Mesenchymal stem cell (in vitro differentiated cells and primary cell): ENCODE measurements around the gene EXOSC7.

Experiments used
- DNase-seq: peaks from one replicate; pipeline ENCODE4 v3.0.0-alpha.2; 2013
- H2AFZ ChIP-seq: one replicate; pipeline ENCODE4 v1.6.1; 2013; ENCODE audit warnings: low read depth, mild to moderate bottlenecking, control low read depth, inconsistent platforms, low read length, moderate library complexity
- H2AK5ac ChIP-seq: 2 replicates; pipeline ENCODE4 v1.6.1; 2013; ENCODE audit warnings: low read length, moderate library complexity, mild to moderate bottlenecking, inconsistent platforms; ENCODE audit not compliant: severe bottlenecking
- H2BK120ac ChIP-seq: one replicate; pipeline ENCODE4 v1.6.1; 2013; ENCODE audit warnings: low read depth, mild to moderate bottlenecking, inconsistent platforms, low read length, moderate library complexity
- H2BK12ac ChIP-seq, 2 experiments: one replicate each; pipeline ENCODE4 v1.6.1; 2013; ENCODE audit warnings: inconsistent platforms in 2 of 2, low read length in 2 of 2, mild to moderate bottlenecking in 2 of 2, moderate library complexity in 2 of 2, control low read depth in 1 of 2
- H2BK15ac ChIP-seq: one replicate; pipeline ENCODE4 v1.6.1; 2013; ENCODE audit warnings: mild to moderate bottlenecking, low read depth, inconsistent platforms; ENCODE audit not compliant: poor library complexity, severe bottlenecking
- H2BK5ac ChIP-seq: 2 replicates; pipeline ENCODE4 v1.6.1; 2013; ENCODE audit warnings: low read depth, mild to moderate bottlenecking, low read length, control low read depth, inconsistent platforms; ENCODE audit not compliant: poor library complexity, severe bottlenecking
- H3K14ac ChIP-seq, 2 experiments: one replicate each; pipeline ENCODE4 v1.6.1; 2013; ENCODE audit warnings: inconsistent platforms in 2 of 2, low read length in 2 of 2, control low read depth in 1 of 2, mild to moderate bottlenecking in 1 of 2, moderate library complexity in 1 of 2
- H3K18ac ChIP-seq, 2 experiments: one replicate each; pipeline ENCODE4 v1.6.1; 2013; ENCODE audit warnings: inconsistent platforms in 2 of 2, low read length in 2 of 2, control low read depth in 1 of 2, low read depth in 1 of 2, mild to moderate bottlenecking in 1 of 2
- H3K23ac ChIP-seq, 2 experiments: one replicate each; pipeline ENCODE4 v1.6.1; 2013; ENCODE audit warnings: inconsistent platforms in 2 of 2, low read length in 2 of 2, mild to moderate bottlenecking in 2 of 2, moderate library complexity in 2 of 2, control low read depth in 1 of 2
- H3K27ac ChIP-seq: 2 replicates; pipeline ENCODE4 v1.5.1; 2013; ENCODE audit warnings: mild to moderate bottlenecking, moderate library complexity, low read length, control low read depth, inconsistent platforms; ENCODE audit not compliant: poor library complexity, severe bottlenecking
- H3K27me3 ChIP-seq, 2 experiments: 2 replicates each; pipeline versions ENCODE4 v1.6.1 to v1.7.0; 2013; ENCODE audit warnings: low read length in 2 of 2, mild to moderate bottlenecking in 2 of 2, moderate library complexity in 2 of 2, control low read depth in 1 of 2, inconsistent platforms in 1 of 2; ENCODE audit not compliant: control insufficient read depth in 1 of 2, insufficient read depth in 1 of 2
- H3K36me3 ChIP-seq, 2 experiments: 2 replicates each; pipeline versions ENCODE4 v1.6.1 to v1.7.0; 2013; ENCODE audit warnings: low read length in 2 of 2, control low read depth in 1 of 2, inconsistent platforms in 1 of 2, low read depth in 1 of 2, mild to moderate bottlenecking in 1 of 2; ENCODE audit not compliant: insufficient read depth in 2 of 2, control insufficient read depth in 1 of 2
- H3K4ac ChIP-seq, 2 experiments: one replicate each; pipeline ENCODE4 v1.6.1; 2013; ENCODE audit warnings: inconsistent platforms in 2 of 2, low read length in 2 of 2, mild to moderate bottlenecking in 2 of 2, moderate library complexity in 2 of 2, control low read depth in 1 of 2, low read depth in 1 of 2
- H3K4me1 ChIP-seq: 2 replicates; pipeline ENCODE4 v1.6.1; 2013; ENCODE audit warnings: low read depth, low read length, control low read depth; ENCODE audit not compliant: control insufficient read depth, insufficient read depth
- H3K4me2 ChIP-seq: 2 replicates; pipeline ENCODE4 v1.6.1; 2013; ENCODE audit warnings: low read length, mild to moderate bottlenecking, inconsistent platforms; ENCODE audit not compliant: poor library complexity, severe bottlenecking
- H3K4me3 ChIP-seq, 2 experiments: 2 replicates each; pipeline versions ENCODE4 v1.5.1 to v1.7.0; 2013; ENCODE audit warnings: low read length in 2 of 2, mild to moderate bottlenecking in 2 of 2, control low read depth in 1 of 2, low read depth in 1 of 2; ENCODE audit not compliant: insufficient read depth in 1 of 2
- H3K79me1 ChIP-seq: replicated peaks from 2 replicates; pipeline ENCODE4 v1.6.1; 2013; ENCODE audit warnings: mild to moderate bottlenecking, control low read depth, low read length, inconsistent platforms; ENCODE audit not compliant: poor library complexity, severe bottlenecking
- H3K9ac ChIP-seq: 2 replicates; pipeline ENCODE4 v1.7.0; 2013; ENCODE audit warnings: mild to moderate bottlenecking, low read length, moderate library complexity
- H3K9me3 ChIP-seq: 2 replicates; pipeline ENCODE4 v1.7.0; 2013; ENCODE audit warnings: mild to moderate bottlenecking, low read length; ENCODE audit not compliant: control insufficient read depth
- H4K8ac ChIP-seq: one replicate; pipeline ENCODE4 v1.6.1; 2013; ENCODE audit warnings: inconsistent platforms, mild to moderate bottlenecking, low read length, moderate library complexity
- H4K91ac ChIP-seq: one replicate; pipeline ENCODE4 v1.6.1; 2013; ENCODE audit warnings: mild to moderate bottlenecking, low read length, inconsistent platforms
- WGBS: methylation state at CpG from one replicate; pipeline ENCODE4 v1.1.7; 2013; ENCODE audit warnings: mixed read lengths; 5-methylcytosine and 5-hydroxymethylcytosine counted together

The EXOSC7 gene

DNA sequence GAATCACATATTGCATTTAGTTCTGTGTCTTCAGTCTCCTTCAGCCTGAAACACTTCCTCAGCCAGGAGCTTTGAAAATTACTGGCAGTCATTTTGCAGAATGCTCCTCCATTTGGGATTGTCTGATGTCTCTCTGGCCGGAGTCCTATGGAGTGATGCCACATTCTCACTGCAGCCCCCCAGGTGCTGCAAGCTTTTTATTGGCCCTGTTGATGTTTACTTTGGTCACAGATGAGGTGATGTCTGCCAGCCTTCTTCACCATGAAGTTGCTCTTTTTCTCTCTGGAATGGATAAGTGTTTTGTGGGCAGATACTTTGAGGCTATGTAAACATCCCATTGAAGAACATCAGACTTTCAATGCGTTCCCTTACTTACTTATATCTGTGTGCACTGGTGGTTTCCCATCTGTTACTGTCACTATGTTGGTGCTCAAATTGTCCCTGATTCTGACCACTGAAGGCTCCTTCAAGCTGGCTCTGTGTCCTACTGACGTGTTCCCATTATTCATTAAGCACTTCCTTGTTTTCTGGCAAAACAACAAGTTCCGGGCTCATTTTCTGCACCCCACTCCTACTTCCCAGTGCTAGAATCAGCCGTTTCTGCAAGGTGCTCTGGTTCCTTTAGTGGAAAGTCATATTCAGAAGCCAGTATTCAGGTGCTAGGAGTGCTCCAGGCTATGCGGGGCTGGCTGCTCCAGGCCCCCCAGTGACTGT, 48.7 kb downstream of the EXOSC7 start:
- WGBS: 88% methylated on average over 5 of the region's 6 CpGs
- H3K9me3 ChIP-seq: no peaks in the 10 kb centered on the region

DNA sequence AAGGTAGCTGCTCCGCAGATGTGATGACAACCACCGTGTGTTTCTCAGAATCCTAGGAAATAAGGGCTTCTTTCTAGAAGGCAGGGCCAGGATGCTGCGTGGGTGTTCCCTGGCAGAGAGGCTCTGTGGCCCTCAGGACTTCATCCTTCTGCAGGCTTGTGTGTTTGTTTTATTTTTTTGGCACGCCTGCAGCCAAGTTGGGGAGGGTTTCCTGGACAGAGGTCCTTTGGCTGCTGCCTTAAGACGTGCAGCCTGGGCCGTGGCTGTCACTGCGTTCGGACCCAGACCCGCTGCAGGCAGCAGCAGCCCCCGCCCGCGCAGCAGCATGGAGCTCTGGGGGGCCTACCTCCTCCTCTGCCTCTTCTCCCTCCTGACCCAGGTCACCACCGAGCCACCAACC, 50.0 kb downstream of the EXOSC7 start, which contains the start of gene CLEC3B:
TSS of gene CLEC3B (plus strand) at position 266 of the 400 bp plus-strand sequence. CDS start at position 326, 60 bp downstream.
- Histone ChIP-seq H3K23ac (no peak within 1 kb of the TSS), H3K4ac (no peak within 1 kb of the TSS), H3K9me3 (no peaks in the 10 kb centered on the region), H2BK120ac (no peak within 1 kb of the TSS), H3K4me1 (peaks cover 29% of the 10 kb centered on the region), H2BK5ac (no peak within 1 kb of the TSS), H2AFZ (no peak within 1 kb of the TSS), H3K9ac (peak within 1 kb of the TSS; percentile 82), H3K18ac (peak within 1 kb of the TSS in 1 of 2 experiments; percentile 25), H3K79me1 (no peaks in the 10 kb centered on the region), H3K14ac (no peak within 1 kb of the TSS), H3K4me2 (no peak within 1 kb of the TSS), H3K4me3 (peak within 1 kb of the TSS in 1 of 2 experiments; percentile 70), H2BK15ac (no peak within 1 kb of the TSS), H4K91ac (no peak within 1 kb of the TSS), H3K27me3 (no peaks in the 10 kb centered on the region), H4K8ac (no peak within 1 kb of the TSS), H2AK5ac (peak within 1 kb of the TSS; percentile 26), H3K36me3 (peaks cover 0 to 3% of the 10 kb centered on the region in 2 experiments), H3K27ac (no peak within 1 kb of the TSS), H2BK12ac (no peak within 1 kb of the TSS)
- no peak for DNase-seq
- WGBS: 87% methylated on average over 12 of the region's 13 CpGs

More for the DNA sequence above, 48.7 kb downstream of the EXOSC7 start:
- no peaks in the 10 kb centered on the region for H3K79me1 ChIP-seq
- H2BK15ac ChIP-seq: no peak overlapping the region
- no peak overlapping the region for H3K18ac ChIP-seq
- H3K9ac ChIP-seq: no peak overlapping the region
- H3K27ac ChIP-seq: no peak overlapping the region
- no peak overlapping the region for H3K4ac ChIP-seq
- H4K8ac ChIP-seq: no peak overlapping the region
- no peaks in the 10 kb centered on the region for H3K27me3 ChIP-seq
- DNase-seq: peak; percentile 38
- H3K4me2 ChIP-seq: no peak overlapping the region
- H2AK5ac ChIP-seq: no peak overlapping the region
- H3K36me3 ChIP-seq: no peaks in the 10 kb centered on the region
- no peak overlapping the region for H2AFZ ChIP-seq
- H2BK5ac ChIP-seq: no peak overlapping the region
- no peak overlapping the region for H3K14ac ChIP-seq
- H3K4me1 ChIP-seq: peaks cover 21% of the 10 kb centered on the region
- H3K4me3 ChIP-seq: no peak overlapping the region
- no peak overlapping the region for H2BK12ac ChIP-seq
- no peak overlapping the region for H3K23ac ChIP-seq
- H2BK120ac ChIP-seq: no peak overlapping the region
- no peak overlapping the region for H4K91ac ChIP-seq

DNA sequence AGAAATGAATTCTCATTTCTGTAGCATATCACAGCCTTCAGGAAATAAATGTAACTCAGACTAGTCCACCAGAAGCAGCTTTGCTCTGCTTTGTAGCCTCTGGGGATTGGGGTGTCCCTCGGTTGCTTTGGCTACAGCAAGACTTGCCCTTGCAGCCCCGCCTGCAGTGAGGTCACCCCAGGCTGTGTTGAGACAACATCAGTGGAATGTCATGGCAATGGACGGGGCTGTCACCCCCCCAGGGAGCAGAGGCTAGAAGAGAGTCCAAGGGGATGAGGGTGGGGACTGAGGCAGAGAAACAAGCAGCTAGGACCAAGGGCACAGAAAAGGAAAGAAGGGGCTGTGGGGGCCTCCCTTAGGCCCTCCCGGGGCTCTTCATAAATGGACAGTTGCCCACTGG, 50.9 kb downstream of the EXOSC7 start:
- Histone ChIP-seq H2AFZ (no peak overlapping the region), H4K91ac (no peak overlapping the region), H3K4me2 (no peak overlapping the region), H3K4me3 (peak overlapping the region in 1 of 2 experiments; percentile 70), H4K8ac (no peak overlapping the region), H3K9ac (peak overlapping the region; percentile 82), H2BK15ac (no peak overlapping the region), H3K27me3 (no peaks in the 10 kb centered on the region), H2BK120ac (no peak overlapping the region), H3K4me1 (peaks cover 29% of the 10 kb centered on the region), H3K14ac (no peak overlapping the region), H3K27ac (no peak overlapping the region), H2BK12ac (no peak overlapping the region), H3K79me1 (no peaks in the 10 kb centered on the region), H3K4ac (no peak overlapping the region), H3K23ac (no peak overlapping the region), H3K18ac (no peak overlapping the region), H3K36me3 (peaks cover 0 to 4% of the 10 kb centered on the region in 2 experiments), H2AK5ac (peak overlapping the region; percentile 26), H2BK5ac (no peak overlapping the region), H3K9me3 (no peaks in the 10 kb centered on the region)
- peak; percentile 67 for DNase-seq
- 61% methylated on average over 4 of the region's 4 CpGs for WGBS

DNA sequence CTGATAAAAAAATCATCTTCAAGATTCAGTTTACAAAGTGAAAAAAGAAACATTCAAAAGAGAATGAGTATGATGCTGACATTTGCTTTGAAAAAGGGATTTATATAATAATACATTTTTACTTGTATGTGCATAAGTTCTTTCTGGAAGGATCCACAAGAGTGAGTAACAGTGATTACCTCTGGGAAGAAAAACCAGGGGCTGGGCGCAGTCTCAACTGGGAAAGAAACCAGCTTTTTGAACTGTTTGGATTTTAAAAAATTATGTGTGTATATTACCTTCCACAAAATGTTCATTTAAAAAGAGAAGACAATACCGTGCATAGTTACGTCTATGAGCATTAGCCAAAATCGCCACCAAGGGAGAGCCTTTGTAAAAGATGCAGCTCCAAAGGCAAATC, 51.4 kb downstream of the EXOSC7 start:
- Histone ChIP-seq H3K9ac (peak overlapping the region; percentile 82), H4K8ac (no peak overlapping the region), H2AFZ (no peak overlapping the region), H3K23ac (no peak overlapping the region), H4K91ac (no peak overlapping the region), H3K27ac (no peak overlapping the region), H3K14ac (no peak overlapping the region), H2BK12ac (no peak overlapping the region), H3K4ac (no peak overlapping the region), H2BK5ac (no peak overlapping the region), H3K4me3 (peak overlapping the region in 1 of 2 experiments; percentile 70), H3K9me3 (no peaks in the 10 kb centered on the region), H2BK15ac (no peak overlapping the region), H3K36me3 (peaks cover 0 to 4% of the 10 kb centered on the region in 2 experiments), H2BK120ac (no peak overlapping the region), H3K27me3 (no peaks in the 10 kb centered on the region), H3K18ac (no peak overlapping the region), H3K4me1 (peaks cover 29% of the 10 kb centered on the region), H3K79me1 (no peaks in the 10 kb centered on the region), H3K4me2 (no peak overlapping the region), H2AK5ac (no peak overlapping the region)
- no peak for DNase-seq
- 94% methylated on average over 2 of the region's 4 CpGs for WGBS
